K562 (cell line): ENCODE results near the gene RFESD. TPM values are rescaled to one million over a fixed set of nuclear protein-coding genes. Genes with fewer than 3 reads are reported as not detected.
A peak's percentile ranks its signal among the peaks of the same experiment; 100 is the strongest.

Experiments
- ARHGAP35 ChIP-seq: fragments of 450-650 bp; IDR thresholded peaks from 2 replicates; pipeline ENCODE4 v1.6.1; 2018; ENCODE audit not compliant: partially characterized antibody
- BRCA1 ChIP-seq, 2 experiments: fragments of 450-650 bp in 1 of 2; sonication (generic) in 1 of 2; formaldehyde crosslinking in 1 of 2; IDR thresholded peaks; 2 replicates each; pipeline versions ENCODE4 v1.5.0 to v1.6.1; 2017 to 2020; ENCODE audit warnings: mild to moderate bottlenecking in 1 of 2, missing genetic modification reagents in 1 of 2
- CBFB ChIP-seq: sonication (generic); formaldehyde crosslinking; IDR thresholded peaks from 2 replicates; pipeline ENCODE4 v1.4.0; 2020; ENCODE audit warnings: mild to moderate bottlenecking, missing genetic modification reagents
- CBX2 ChIP-seq: fragments of 200-600 bp; sonication (generic); IDR thresholded peaks from one replicate; pipeline ENCODE4 v1.6.1; 2012; ENCODE audit warnings: mild to moderate bottlenecking, low read length, inconsistent platforms; ENCODE audit not compliant: insufficient read depth, poor library complexity, severe bottlenecking
- DPF2 ChIP-seq: fragments of 450-650 bp; IDR thresholded peaks from 2 replicates; pipeline ENCODE4 v1.6.1; 2016
- HDAC2 ChIP-seq: fragments of 450-650 bp; IDR thresholded peaks from 2 replicates; pipeline ENCODE4 v1.6.1; 2016; ENCODE audit warnings: mild to moderate bottlenecking
- HNRNPH1 ChIP-seq: fragments of 200-400 bp; formaldehyde crosslinking; optimal IDR thresholded peaks from 2 replicates; pipeline ENCODE3; 2017; ENCODE audit warnings: low read depth, mild to moderate bottlenecking, low read length, moderate library complexity
- KAT8 ChIP-seq: fragments of 450-650 bp; IDR thresholded peaks from 2 replicates; pipeline ENCODE4 v1.6.1; 2016; ENCODE audit warnings: low read depth, mild to moderate bottlenecking
- KLF1 ChIP-seq: fragments of 450-650 bp; IDR thresholded peaks from 2 replicates; pipeline ENCODE4 v1.6.1; 2016; ENCODE audit warnings: missing genetic modification characterization, missing compliant biosample characterization
- MXI1 ChIP-seq: IDR thresholded peaks from 2 replicates; pipeline ENCODE4 v1.6.1; 2011; ENCODE audit warnings: low read depth, mild to moderate bottlenecking, improper control_type of control experiment, low read length
- MYC ChIP-seq, 2 experiments: fragments of 250-450 bp in 1 of 2; sonication (Bioruptor Pico) in 1 of 2; IDR thresholded peaks; 2 replicates each; pipeline versions ENCODE4 v1.5.1 to v1.6.1; 2012 to 2021; ENCODE audit warnings: low read depth in 2 of 2, borderline replicate concordance in 1 of 2, improper control_type of control experiment in 1 of 2, low read length in 1 of 2, mild to moderate bottlenecking in 1 of 2, moderate library complexity in 1 of 2
- POLR2H ChIP-seq: IDR thresholded peaks from 2 replicates; pipeline ENCODE4 v1.6.1; 2016; ENCODE audit warnings: missing genetic modification characterization, low read depth, mild to moderate bottlenecking, control low read depth, missing compliant biosample characterization, moderate library complexity
- SIN3B ChIP-seq: fragments of 450-650 bp; IDR thresholded peaks from 2 replicates; pipeline ENCODE4 v1.6.1; 2017; ENCODE audit warnings: low read depth, mild to moderate bottlenecking, moderate library complexity
- SMAD2 ChIP-seq: fragments of 150-350 bp; IDR thresholded peaks from 2 replicates; pipeline ENCODE4 v1.6.1; 2014; ENCODE audit warnings: low read depth, mild to moderate bottlenecking, low read length
- SMC3 ChIP-seq: conservative IDR thresholded peaks from 2 replicates; pipeline ENCODE4 v1.6.1; 2011; ENCODE audit warnings: low read depth, low read length, improper control_type of control experiment; ENCODE audit not compliant: insufficient read depth
- SP2 ChIP-seq: IDR thresholded peaks from 2 replicates; pipeline ENCODE4 v1.6.1; 2011; ENCODE audit warnings: mild to moderate bottlenecking, low read depth, low read length, moderate library complexity; ENCODE audit not compliant: poor library complexity, severe bottlenecking; ENCODE audit errors: extremely low read depth
- SPI1 ChIP-seq: IDR thresholded peaks from 2 replicates; pipeline ENCODE4 v1.6.1; 2011; ENCODE audit warnings: low read depth, low read length, control low read depth, borderline replicate concordance
- TEAD1 ChIP-seq, 2 experiments: fragments of 450-650 bp in 1 of 2; sonication (generic) in 1 of 2; formaldehyde crosslinking; IDR thresholded peaks; 2 replicates each; pipeline versions ENCODE4 v1.4.0 to v1.8.0; 2020 to 2022; ENCODE audit warnings: mild to moderate bottlenecking in 2 of 2, missing genetic modification reagents in 1 of 2
- ZNF217 ChIP-seq: sonication (generic); formaldehyde crosslinking; IDR thresholded peaks from 2 replicates; pipeline ENCODE4 v1.8.0; 2022; ENCODE audit warnings: mild to moderate bottlenecking, missing genetic modification reagents
- ZNF41 ChIP-seq: fragments of 250-450 bp; sonication (Bioruptor Pico); conservative IDR thresholded peaks from 2 replicates; pipeline ENCODE4 v1.4.0; 2020; ENCODE audit warnings: mild to moderate bottlenecking
- ZNF507 ChIP-seq: conservative IDR thresholded peaks from 2 replicates; pipeline ENCODE4 v1.6.1; 2017; ENCODE audit warnings: missing genetic modification characterization, missing compliant biosample characterization
- ZNF584 ChIP-seq: fragments of 200-800 bp; sonication (Bioruptor generic); IDR thresholded peaks from 2 replicates; pipeline ENCODE4 v1.6.1; 2016; ENCODE audit warnings: low read depth, mild to moderate bottlenecking, missing genetic modification characterization, missing compliant biosample characterization
- ZNF668 ChIP-seq: fragments of 250-450 bp; sonication (Bioruptor Pico); IDR thresholded peaks from 2 replicates; pipeline ENCODE4 v1.8.0; 2022; ENCODE audit warnings: mild to moderate bottlenecking, inconsistent platforms
- ZNF830 ChIP-seq: fragments of 250-450 bp; sonication (Bioruptor Pico); IDR thresholded peaks from 2 replicates; pipeline ENCODE4 v1.5.0; 2021; ENCODE audit warnings: mild to moderate bottlenecking
- polyA plus RNA-seq, 8 experiments: library from polyadenylated mRNA; depleted of rRNA in 4 of 8; stranded (reverse) in 5 of 8; unstranded in 3 of 8; fragments of >200 nt; fragmentation: Nextera tagmentation in 2 of 8; fragmentation: Illumina TruSeq in 1 of 8; extraction: Ambion mirVana in 2 of 8; extraction: Trizol in 1 of 8; gene quantifications; 2 replicates each; pipeline versions ENCODE4 v1.2.1 to v1.2.3, GENCODE V29; 2011 to 2014; ENCODE audit warnings: inconsistent platforms in 1 of 8, missing spikeins in 1 of 8
- total RNA-seq, 7 experiments: library from RNA; depleted of rRNA in 6 of 7; stranded (reverse); fragments of >200 nt in 6 of 7; fragmentation: Illumina TruSeq in 2 of 7; extraction: Trizol in 2 of 7; gene quantifications; 2 replicates each; pipeline versions ENCODE4 v1.2.1 to v1.2.3, GENCODE V29; 2011 to 2021; ENCODE audit warnings: low replicate concordance in 1 of 7
- TF ChIP-seq, protein P1 (sequence below): fragments of 250-450 bp; sonication (Bioruptor Pico); IDR thresholded peaks from 2 replicates; pipeline ENCODE4 v1.8.0; 2021; ENCODE audit warnings: moderate library complexity, mild to moderate bottlenecking, inconsistent platforms
- TF ChIP-seq, protein P2 (sequence below): sonication (generic); formaldehyde crosslinking; IDR thresholded peaks from 2 replicates; pipeline ENCODE4 v1.8.1; 2023; ENCODE audit warnings: mild to moderate bottlenecking, missing genetic modification reagents

RFESD gene
- total and polyA plus RNA-seq, 9 of the 15 experiments (the other 6 are each of a cell fraction or from before 2014, with no cell fraction given), result 62.3 to 600 (median 140) TPM

DNA sequence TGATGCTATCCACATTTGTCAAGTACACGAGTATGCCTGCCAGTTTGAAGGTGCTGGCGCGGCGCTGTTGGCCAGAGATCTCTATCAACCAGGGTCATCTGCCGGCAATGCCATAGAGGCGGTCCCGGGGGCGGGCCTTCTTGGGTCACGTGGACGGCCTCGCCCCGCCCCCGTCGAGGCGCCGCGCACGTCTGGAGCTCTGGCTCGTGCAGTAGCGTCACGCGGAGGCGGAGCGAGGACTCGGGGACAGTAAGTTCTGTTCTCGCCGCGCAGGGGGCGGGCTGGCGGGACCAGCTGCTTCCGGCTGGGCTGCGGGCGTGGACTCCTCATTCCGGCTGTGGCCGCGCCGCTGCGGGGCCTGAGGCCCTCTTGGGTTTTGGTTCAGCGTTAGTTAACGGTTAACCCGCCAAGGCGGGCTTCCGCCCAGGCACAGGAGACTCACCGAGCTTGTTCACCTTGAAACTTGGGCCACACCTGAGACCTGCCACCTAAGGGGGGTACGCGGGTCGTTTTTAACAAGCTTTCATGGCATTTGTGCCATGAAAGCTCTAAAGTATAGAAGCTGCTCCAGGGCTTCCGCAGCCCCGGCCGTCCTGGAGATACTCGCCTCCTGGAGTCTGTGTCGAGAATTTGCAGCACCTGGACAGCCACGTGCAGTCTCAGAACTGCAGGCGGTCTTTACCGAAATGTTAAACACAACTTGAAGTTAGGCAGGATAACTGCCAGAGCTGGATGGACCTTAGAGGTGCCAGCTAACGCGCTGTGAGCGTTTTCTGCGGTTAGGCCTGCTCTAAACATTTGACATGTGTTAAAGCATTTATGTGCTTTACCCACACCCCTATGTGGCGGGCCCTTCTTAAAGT, at the start of gene RFESD (continued):
- TF ChIP-seq HDAC2 (peak; percentile 21; the same call in 1 of the 2 replicates), ZNF217 (no peak), ZNF584 (CRISPR knock-in tag) (no peak), SMAD2 (no peak), KAT8 (no peak), SPI1 (no peak), ZNF41 (CRISPR knock-in tag) (no peak), ARHGAP35 (no peak), BRCA1 (IDR thresholded peaks at IDR 0.05) (no peak), BRCA1 (CRISPR knock-in tag; IDR thresholded peaks at IDR 0.05) (no peak), SMC3 (peak; percentile 43; the same call in 1 of the 2 replicates), CBX2 (no peak), DPF2 (no peak), TEAD1 (CRISPR knock-in tag; IDR thresholded peaks at IDR 0.05) (peak in 1 of 2 experiments; percentile 91; a peak in 2 of 4 replicates), KLF1 (tag) (peak; percentile 58; the same call in 1 of the 2 replicates), SIN3B (no peak), CBFB (CRISPR knock-in tag) (no peak), ZNF668 (CRISPR knock-in tag) (no peak), ZNF507 (tag) (no peak), MXI1 (no peak), ZNF830 (CRISPR knock-in tag) (no peak), SP2 (no peak), POLR2H (tag) (peak; percentile 86), MYC (IDR thresholded peaks at IDR 0.05; ENCODE audit: low read depth, low read length) (peak; percentile 88), MYC (CRISPR knock-in tag; IDR thresholded peaks at IDR 0.05; ENCODE audit: borderline replicate concordance, low read depth) (no peak), HNRNPH1 (no peak)
- TF ChIP-seq, protein P1, sequence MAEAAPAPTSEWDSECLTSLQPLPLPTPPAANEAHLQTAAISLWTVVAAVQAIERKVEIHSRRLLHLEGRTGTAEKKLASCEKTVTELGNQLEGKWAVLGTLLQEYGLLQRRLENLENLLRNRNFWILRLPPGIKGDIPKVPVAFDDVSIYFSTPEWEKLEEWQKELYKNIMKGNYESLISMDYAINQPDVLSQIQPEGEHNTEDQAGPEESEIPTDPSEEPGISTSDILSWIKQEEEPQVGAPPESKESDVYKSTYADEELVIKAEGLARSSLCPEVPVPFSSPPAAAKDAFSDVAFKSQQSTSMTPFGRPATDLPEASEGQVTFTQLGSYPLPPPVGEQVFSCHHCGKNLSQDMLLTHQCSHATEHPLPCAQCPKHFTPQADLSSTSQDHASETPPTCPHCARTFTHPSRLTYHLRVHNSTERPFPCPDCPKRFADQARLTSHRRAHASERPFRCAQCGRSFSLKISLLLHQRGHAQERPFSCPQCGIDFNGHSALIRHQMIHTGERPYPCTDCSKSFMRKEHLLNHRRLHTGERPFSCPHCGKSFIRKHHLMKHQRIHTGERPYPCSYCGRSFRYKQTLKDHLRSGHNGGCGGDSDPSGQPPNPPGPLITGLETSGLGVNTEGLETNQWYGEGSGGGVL (CRISPR knock-in tag), result no peak
- TF ChIP-seq, protein P2, sequence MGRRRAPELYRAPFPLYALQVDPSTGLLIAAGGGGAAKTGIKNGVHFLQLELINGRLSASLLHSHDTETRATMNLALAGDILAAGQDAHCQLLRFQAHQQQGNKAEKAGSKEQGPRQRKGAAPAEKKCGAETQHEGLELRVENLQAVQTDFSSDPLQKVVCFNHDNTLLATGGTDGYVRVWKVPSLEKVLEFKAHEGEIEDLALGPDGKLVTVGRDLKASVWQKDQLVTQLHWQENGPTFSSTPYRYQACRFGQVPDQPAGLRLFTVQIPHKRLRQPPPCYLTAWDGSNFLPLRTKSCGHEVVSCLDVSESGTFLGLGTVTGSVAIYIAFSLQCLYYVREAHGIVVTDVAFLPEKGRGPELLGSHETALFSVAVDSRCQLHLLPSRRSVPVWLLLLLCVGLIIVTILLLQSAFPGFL, result peak; percentile 85; the same call in 1 of the 2 replicates
